DOHH2 (cell line): Measurements from ENCODE around the gene KAT7.

Experiments used
- H3F3A ChIP-seq: fragments of 200-600 bp; sonication (generic), shearing (Covaris generic); 2 replicates; pipeline ENCODE4 v1.6.0; 2016; ENCODE audit warnings: antibody characterized with exemption, mild to moderate bottlenecking; ENCODE audit not compliant: control insufficient read depth, insufficient read depth
- H3K27ac ChIP-seq: fragments of 200-600 bp; sonication (generic); 2 replicates; pipeline ENCODE4 v1.5.1; 2014; ENCODE audit warnings: low read depth, mild to moderate bottlenecking, low read length, moderate library complexity
- H3K27me3 ChIP-seq: fragments of 200-600 bp; sonication (generic); 2 replicates; pipeline ENCODE4 v1.6.1; 2014; ENCODE audit warnings: mild to moderate bottlenecking, low read length, mixed read lengths; ENCODE audit not compliant: control insufficient read depth
- H3K36me3 ChIP-seq: fragments of 200-600 bp; sonication (generic); 2 replicates; pipeline ENCODE4 v1.6.1; 2014; ENCODE audit warnings: mild to moderate bottlenecking, low read length, moderate library complexity, mixed read lengths; ENCODE audit not compliant: control insufficient read depth
- H3K4me1 ChIP-seq: fragments of 200-600 bp; sonication (generic); 2 replicates; pipeline ENCODE4 v1.6.1; 2014; ENCODE audit warnings: mild to moderate bottlenecking, low read length, mixed read lengths; ENCODE audit not compliant: control insufficient read depth
- H3K4me2 ChIP-seq: fragments of 200-600 bp; sonication (generic); 2 replicates; pipeline ENCODE4 v1.6.0; 2014; ENCODE audit warnings: mild to moderate bottlenecking, low read length, moderate library complexity
- H3K4me3 ChIP-seq: fragments of 200-600 bp; sonication (generic); 2 replicates; pipeline ENCODE4 v1.5.1; 2014; ENCODE audit warnings: mild to moderate bottlenecking, low read length, mixed read lengths
- H3K79me2 ChIP-seq: fragments of 200-600 bp; sonication (generic); 2 replicates; pipeline ENCODE4 v1.6.1; 2014; ENCODE audit warnings: mild to moderate bottlenecking, low read length, mixed read lengths; ENCODE audit not compliant: control insufficient read depth
- H3K9me2 ChIP-seq: fragments of 200-600 bp; sonication (generic); replicated peaks from 2 replicates; pipeline ENCODE4 v1.6.1; 2014; ENCODE audit warnings: mild to moderate bottlenecking, low read length, mixed read lengths; ENCODE audit not compliant: control insufficient read depth
- H3K9me3 ChIP-seq: fragments of 200-600 bp; sonication (generic); 2 replicates; pipeline ENCODE4 v1.6.1; 2014; ENCODE audit warnings: antibody characterized with exemption, low read length, mixed read lengths; ENCODE audit not compliant: control insufficient read depth, insufficient read depth
- H4K20me1 ChIP-seq: fragments of 200-600 bp; sonication (generic); 2 replicates; pipeline ENCODE4 v1.6.0; 2014; ENCODE audit warnings: low read depth, mild to moderate bottlenecking, antibody characterized with exemption, low read length, moderate library complexity; ENCODE audit not compliant: control insufficient read depth, insufficient read depth
- EZH2phosphoT487 ChIP-seq: fragments of 200-600 bp; sonication (generic); IDR thresholded peaks from 2 replicates; pipeline ENCODE4 v1.6.1; 2017; ENCODE audit warnings: borderline replicate concordance, mild to moderate bottlenecking, antibody characterized with exemption, low read length, moderate library complexity, mixed read lengths
- TF ChIP-seq, protein P1 (sequence below): fragments of 200-600 bp; sonication (generic); IDR thresholded peaks from one replicate; pipeline ENCODE4 v1.5.1; 2014; ENCODE audit warnings: antibody characterized with exemption, mild to moderate bottlenecking, low read depth, low read length; ENCODE audit not compliant: poor library complexity, severe bottlenecking

Gene KAT7

DNA sequence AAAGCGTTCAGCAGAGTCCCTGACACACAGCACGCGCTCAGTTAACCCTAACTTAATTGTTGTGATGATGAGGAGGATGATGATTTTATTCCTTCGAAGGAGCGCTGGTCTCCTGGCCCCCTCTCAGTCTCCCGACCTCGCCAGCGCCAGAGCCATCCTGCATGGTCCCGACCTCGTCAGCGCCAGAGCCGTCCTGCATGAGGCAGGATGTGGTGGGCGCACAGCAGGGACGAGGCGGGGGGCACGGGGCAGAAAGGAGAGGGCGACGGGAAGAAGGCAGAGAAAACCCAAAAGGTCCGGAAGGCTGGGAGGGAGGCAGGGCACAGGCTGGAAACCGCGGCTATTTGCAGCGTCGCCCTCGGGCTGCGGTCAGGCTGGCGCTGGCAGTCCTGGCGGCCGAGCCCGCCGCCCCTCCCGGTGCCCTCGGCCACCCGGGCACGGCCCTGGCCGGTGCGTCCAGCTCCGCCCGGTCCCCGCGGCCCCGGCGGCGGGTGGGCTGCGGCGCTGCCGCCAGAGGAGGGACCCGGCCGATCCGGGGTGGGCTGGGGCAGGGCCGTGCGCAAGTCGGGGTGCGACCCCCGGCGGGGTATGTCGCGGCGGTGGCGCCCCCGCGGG is 62.4 kb downstream of the KAT7 start:
- H3K9me2 ChIP-seq: no peaks in the 10 kb centered on the region
- peaks cover 57% of the 10 kb centered on the region for H3K27me3 ChIP-seq
- no peaks in the 10 kb centered on the region for H3K9me3 ChIP-seq
- H3K4me1 ChIP-seq: peaks cover 6% of the 10 kb centered on the region
- H3K36me3 ChIP-seq: no peaks in the 10 kb centered on the region
- H3K79me2 ChIP-seq: no peaks in the 10 kb centered on the region
- no peak overlapping the region for H3K27ac ChIP-seq
- peak overlapping the region; percentile 65 for H3K4me3 ChIP-seq
- H3F3A ChIP-seq: no peaks in the 10 kb centered on the region
- TF ChIP-seq, protein P1, sequence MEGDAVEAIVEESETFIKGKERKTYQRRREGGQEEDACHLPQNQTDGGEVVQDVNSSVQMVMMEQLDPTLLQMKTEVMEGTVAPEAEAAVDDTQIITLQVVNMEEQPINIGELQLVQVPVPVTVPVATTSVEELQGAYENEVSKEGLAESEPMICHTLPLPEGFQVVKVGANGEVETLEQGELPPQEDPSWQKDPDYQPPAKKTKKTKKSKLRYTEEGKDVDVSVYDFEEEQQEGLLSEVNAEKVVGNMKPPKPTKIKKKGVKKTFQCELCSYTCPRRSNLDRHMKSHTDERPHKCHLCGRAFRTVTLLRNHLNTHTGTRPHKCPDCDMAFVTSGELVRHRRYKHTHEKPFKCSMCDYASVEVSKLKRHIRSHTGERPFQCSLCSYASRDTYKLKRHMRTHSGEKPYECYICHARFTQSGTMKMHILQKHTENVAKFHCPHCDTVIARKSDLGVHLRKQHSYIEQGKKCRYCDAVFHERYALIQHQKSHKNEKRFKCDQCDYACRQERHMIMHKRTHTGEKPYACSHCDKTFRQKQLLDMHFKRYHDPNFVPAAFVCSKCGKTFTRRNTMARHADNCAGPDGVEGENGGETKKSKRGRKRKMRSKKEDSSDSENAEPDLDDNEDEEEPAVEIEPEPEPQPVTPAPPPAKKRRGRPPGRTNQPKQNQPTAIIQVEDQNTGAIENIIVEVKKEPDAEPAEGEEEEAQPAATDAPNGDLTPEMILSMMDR: no peak
- TF ChIP-seq EZH2phosphoT487: peak; percentile 91; the same call in 1 of the 2 replicates
- peak overlapping the region; percentile 69; the same call in 1 of the 2 replicates for H3K4me2 ChIP-seq
- H4K20me1 ChIP-seq: no peaks in the 10 kb centered on the region

GRCh38 chr17:49851387-49852291 is 63.2 kb downstream of the KAT7 start:
- H4K20me1 ChIP-seq: no peaks in the 10 kb centered on the region
- no peaks in the 10 kb centered on the region for H3K79me2 ChIP-seq
- no peaks in the 10 kb centered on the region for H3K9me3 ChIP-seq
- H3F3A ChIP-seq: no peaks in the 10 kb centered on the region
- peak overlapping the region; percentile 65 for H3K4me3 ChIP-seq
- peaks cover 6% of the 10 kb centered on the region for H3K4me1 ChIP-seq
- H3K4me2 ChIP-seq: peak overlapping the region; percentile 69
- no peak overlapping the region for H3K27ac ChIP-seq
- peaks cover 57% of the 10 kb centered on the region for H3K27me3 ChIP-seq
- TF ChIP-seq, protein P1: peak; percentile 88
- TF ChIP-seq EZH2phosphoT487: no peak
- H3K9me2 ChIP-seq: no peaks in the 10 kb centered on the region
- no peaks in the 10 kb centered on the region for H3K36me3 ChIP-seq

- no peaks in the 10 kb centered on the region for H3K9me2 ChIP-seq
- H3K79me2 ChIP-seq: no peaks in the 10 kb centered on the region
- TF ChIP-seq EZH2phosphoT487: no peak
- TF ChIP-seq, protein P1: no peak
- H3K27me3 ChIP-seq: peaks cover 53% of the 10 kb centered on the region
- H3K36me3 ChIP-seq: no peaks in the 10 kb centered on the region
- no peak overlapping the region for H3K27ac ChIP-seq
- no peak overlapping the region for H3K4me3 ChIP-seq
- H3K4me1 ChIP-seq: peaks cover 6% of the 10 kb centered on the region
- no peaks in the 10 kb centered on the region for H3F3A ChIP-seq
- H3K4me2 ChIP-seq: no peak overlapping the region
- no peaks in the 10 kb centered on the region for H4K20me1 ChIP-seq
- H3K9me3 ChIP-seq: no peaks in the 10 kb centered on the region
Observed at GRCh38 chr17:49853470-49854015, 65.1 kb downstream of the KAT7 start.
